Activated CD4-positive, alpha-beta T cell treated with anti-CD3 and anti-CD28 coated beads, Interleukin-2, amount 50 U/mL, for 24 hours (primary cell): ENCODE data around the gene NEFH.
"Not testable (repeated sequence)": the region's sequence is repeated elsewhere in the genome, so short reads cannot be mapped to it uniquely, and the experiment has no call there.

Experiments
- DNase-seq, 2 donors: peaks; one replicate each; pipeline ENCODE4 v3.0.0-alpha.2; 2020; ENCODE audit warnings: low read depth in 1 of 2, low spot score in 1 of 2

NEFH gene

GRCh38 chr22:29479417-29480261, at the start of gene NEFH:
NEFH (plus strand) TSS chr22:29480218; CDS start chr22:29480263, 45 bp downstream.
- no peak for DNase-seq

GRCh38 chr22:29431986-29432385, 48.0 kb upstream of the NEFH start:
- no peak for DNase-seq

GRCh38 chr22:29433856-29434255, 46.2 kb upstream of the NEFH start:
- no peak for DNase-seq

- DNase-seq, result no peak
These were observed 45.7 kb upstream of the NEFH start for GRCh38 chr22:29434288-29434687.

GRCh38 chr22:29435236-29436136, 44.5 kb upstream of the NEFH start:
- no peak for DNase-seq

GRCh38 chr22:29438283-29438682, 41.7 kb upstream of the NEFH start, which contains the start of gene RFPL1:
RFPL1 (plus strand) TSS chr22:29438583.
- DNase-seq, result not testable (repeated sequence)

- DNase-seq, result no peak
These were observed 37.0 kb upstream of the NEFH start for GRCh38 chr22:29442976-29443375.

GRCh38 chr22:29443452-29443851, 36.6 kb upstream of the NEFH start:
- DNase-seq, result no peak

- no peak for DNase-seq
These were observed 35.9 kb upstream of the NEFH start for GRCh38 chr22:29443861-29444792.

- DNase-seq, result no peak
These were observed 34.5 kb upstream of the NEFH start for GRCh38 chr22:29445508-29445907.

GRCh38 chr22:29447906-29448305, 32.1 kb upstream of the NEFH start:
- no peak for DNase-seq

GRCh38 chr22:29449296-29449875, 30.6 kb upstream of the NEFH start:
- DNase-seq, result no peak

GRCh38 chr22:29450222-29450621, 29.8 kb upstream of the NEFH start:
- no peak for DNase-seq

- DNase-seq, result no peak
These were observed 28.2 kb upstream of the NEFH start for GRCh38 chr22:29451863-29452262.

GRCh38 chr22:29454276-29454675, 25.7 kb upstream of the NEFH start:
- no peak for DNase-seq

GRCh38 chr22:29456211-29456671, 23.8 kb upstream of the NEFH start:
- no peak for DNase-seq

- no peak for DNase-seq
These were observed 22.3 kb upstream of the NEFH start for GRCh38 chr22:29457730-29458129.

- DNase-seq, result no peak
These were observed 21.5 kb upstream of the NEFH start for GRCh38 chr22:29458551-29458950.

GRCh38 chr22:29459773-29460172, 20.2 kb upstream of the NEFH start:
- DNase-seq, result no peak

- DNase-seq, result no peak
These were observed 18.8 kb upstream of the NEFH start for GRCh38 chr22:29461263-29461662.
